ENCODE data around the gene LRRC49.

- TF ChIP-seq POLR2A (IDR thresholded peaks at IDR 0.05; ENCODE audit: low read depth, low read length) (no peak), TAF1 (IDR thresholded peaks at IDR 0.05; ENCODE audit: borderline replicate concordance, low read depth, low read length) (no peak), POLR2AphosphoS5 (IDR thresholded peaks at IDR 0.05; ENCODE audit: low read depth, low read length) (no peak)
These were observed 110.7 kb downstream of the LRRC49 start for GRCh38 chr15:71003319-71003718.
